NCI-H510A (cell line): Measurements from ENCODE around the gene ZNF579.

Experiments
- DNase-seq: peaks from one replicate; lab custom pipeline; 2025; lab: John Stamatoyannopoulos, UW

ZNF579 gene

DNA sequence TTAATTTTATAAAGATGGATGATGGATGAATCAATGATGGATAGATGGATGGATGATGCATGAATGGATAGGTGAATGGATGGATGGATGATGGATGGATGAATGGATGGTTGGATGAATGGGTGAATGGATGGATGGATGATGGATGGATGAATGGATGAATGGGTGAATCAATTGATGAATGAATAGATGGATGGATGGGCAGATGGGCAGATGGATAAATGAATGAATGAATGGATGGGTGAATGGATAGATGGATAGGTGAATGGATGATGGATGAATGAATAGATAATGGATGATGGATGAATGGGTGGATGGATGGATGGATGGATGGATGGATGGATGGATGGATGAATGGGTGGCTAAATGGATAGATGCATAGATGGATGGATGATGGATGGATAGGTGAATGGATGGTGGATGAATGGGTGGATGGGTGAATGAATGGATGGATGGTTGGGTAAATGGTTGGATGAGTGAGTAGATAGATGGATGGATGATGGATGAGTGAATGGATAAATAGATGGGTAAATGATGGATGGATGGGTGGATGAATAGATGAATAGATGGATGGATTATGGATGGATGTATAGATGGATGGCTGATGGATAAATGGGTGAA, 12.8 kb downstream of the ZNF579 start:
- no peak for DNase-seq

GRCh38 chr19:55566823-55567222, 13.8 kb downstream of the ZNF579 start:
- DNase-seq = no peak

GRCh38 chr19:55563261-55563690, 17.4 kb downstream of the ZNF579 start:
- DNase-seq = no peak

- DNase-seq = no peak
These were observed 21.0 kb downstream of the ZNF579 start for GRCh38 chr19:55559684-55560083.

DNA sequence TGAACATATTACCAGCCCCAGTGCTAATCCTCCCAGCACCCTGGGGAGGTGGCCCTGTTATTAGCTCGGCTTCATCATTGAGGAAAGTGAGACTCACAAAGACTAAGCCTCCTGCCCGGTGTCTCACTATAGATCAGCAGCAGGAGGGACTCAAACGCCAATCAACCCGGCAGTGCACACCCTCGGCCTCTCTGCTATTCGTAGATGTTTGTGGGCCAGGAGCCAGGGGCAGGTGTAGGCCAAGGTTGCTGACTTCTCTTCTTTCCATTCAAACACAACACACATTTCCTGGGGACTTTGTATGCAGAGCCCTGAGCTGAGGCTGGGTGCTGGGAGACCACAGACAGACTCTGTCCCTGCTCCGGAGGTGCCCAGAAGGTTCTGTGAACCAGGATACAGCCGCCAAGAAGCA, 25.9 kb downstream of the ZNF579 start:
- DNase-seq = no peak

- DNase-seq = no peak
These were observed 26.3 kb downstream of the ZNF579 start for GRCh38 chr19:55554302-55554701.

- no peak for DNase-seq
These were observed 27.1 kb downstream of the ZNF579 start for GRCh38 chr19:55553217-55554182.

DNA sequence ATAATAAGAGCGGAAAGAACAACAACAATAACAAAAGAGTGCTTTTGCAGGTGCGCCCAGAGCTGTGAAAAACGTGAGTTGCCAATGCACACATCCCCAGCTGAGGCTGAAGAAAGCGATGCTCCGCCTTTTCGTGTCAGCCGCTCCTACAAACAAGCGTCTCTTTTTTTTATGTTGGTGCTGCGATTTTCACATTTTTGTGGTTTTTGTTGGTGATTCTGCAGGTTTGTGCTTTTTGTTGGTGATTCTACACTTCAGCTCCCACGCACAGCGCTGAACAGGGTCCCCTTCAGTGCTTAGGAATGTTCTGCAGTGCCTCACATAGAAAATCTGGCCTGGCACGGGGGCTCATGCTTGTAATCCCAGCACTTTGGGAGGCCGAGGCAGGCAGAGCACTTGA, 28.0 kb downstream of the ZNF579 start:
- no peak for DNase-seq

- DNase-seq = no peak
These were observed 28.4 kb downstream of the ZNF579 start for GRCh38 chr19:55552206-55552605.

DNA sequence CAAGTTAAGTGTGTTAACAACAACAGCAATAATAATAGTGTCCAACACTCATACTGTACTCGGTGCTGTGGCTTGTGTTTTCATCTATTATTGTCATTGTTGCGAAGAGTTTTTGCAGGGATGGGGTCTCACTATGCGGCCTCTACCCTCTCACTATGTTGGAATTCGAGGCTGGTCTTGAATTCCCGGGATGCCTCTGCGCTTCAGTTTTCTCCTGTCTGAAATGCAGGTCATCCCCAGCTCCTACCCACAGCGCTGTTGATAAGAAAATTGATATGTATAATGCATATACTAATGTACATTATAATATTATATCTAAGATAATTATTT, 30.4 kb downstream of the ZNF579 start:
- no peak for DNase-seq

DNA sequence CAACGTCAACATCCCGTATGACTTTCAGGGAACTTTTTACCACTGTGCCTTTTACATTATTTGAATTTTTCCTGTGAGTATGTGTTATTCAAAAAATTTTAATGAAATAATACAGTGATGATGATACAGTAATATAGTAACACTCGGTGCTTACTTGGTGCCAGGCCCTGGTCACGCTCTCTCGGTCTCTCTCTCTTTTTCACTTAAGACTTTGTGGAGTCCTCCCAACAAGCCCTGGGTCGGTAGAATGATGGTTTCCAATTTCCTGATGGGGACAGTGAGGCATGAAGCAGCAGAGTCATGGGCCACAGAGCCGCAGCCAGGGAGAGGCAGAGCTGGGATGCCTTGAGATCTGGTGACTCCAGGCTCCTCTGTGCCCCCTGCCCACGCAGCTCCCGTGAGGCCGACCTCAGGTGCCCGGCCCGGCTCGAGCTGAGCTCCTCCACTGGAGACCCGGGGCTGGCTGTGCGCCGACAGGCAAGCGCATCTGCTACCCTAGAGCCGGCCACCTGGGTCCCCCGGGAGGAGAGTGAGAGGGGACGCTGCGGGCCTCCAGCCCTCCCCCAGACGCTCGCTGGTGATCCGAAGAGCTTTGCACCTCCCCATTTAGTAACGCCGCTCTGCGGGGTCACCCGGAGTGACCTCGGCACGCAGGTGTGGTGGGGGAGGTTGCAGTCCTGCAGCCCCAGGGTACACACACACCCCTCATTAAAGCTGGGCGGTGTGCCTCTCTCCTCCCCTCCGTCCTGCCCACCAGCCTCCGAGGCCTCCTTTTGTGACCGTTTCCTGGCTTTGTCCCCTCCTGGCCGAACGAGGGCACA, 30.9 kb downstream of the ZNF579 start:
- no peak for DNase-seq

DNA sequence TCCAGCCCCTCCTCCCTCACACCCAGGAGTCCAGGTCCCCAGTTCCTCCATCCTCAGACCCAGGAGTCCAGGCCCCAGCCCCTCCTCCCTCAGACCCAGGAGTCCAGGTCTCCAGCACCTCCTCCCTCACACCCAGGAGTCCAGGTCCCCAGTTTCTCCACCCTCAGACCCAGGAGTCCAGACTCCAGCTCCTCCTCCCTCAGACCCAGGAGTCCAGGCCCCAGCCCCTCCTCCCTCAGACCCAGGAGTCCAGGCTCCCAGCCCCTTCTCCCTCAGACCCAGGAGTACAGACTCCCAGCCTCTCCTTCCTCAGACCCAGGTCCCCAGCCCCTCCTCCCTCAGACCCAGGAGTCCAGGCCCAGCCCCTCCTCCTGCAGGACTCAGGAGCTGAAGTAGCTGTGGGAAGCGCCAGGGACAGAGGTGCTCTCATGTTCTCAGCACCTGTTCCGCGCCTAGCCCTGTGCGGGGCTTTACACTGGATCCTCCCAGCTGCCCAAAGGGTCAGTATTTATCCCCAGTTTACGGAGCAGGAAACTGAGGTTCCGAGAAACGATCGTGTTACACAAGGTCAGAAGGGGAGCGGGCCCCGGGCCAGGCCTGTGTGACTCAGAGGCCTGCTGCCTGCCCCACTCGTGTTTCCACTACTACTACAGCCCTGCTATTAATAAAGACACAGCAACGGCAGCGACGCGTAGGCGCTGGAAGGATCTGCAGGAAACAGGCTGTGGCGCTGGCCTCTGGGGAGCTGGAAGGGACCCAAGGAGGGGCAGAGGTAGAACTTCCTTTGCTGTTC, 33.6 kb downstream of the ZNF579 start:
- no peak for DNase-seq

- DNase-seq = no peak
These were observed 34.6 kb downstream of the ZNF579 start for GRCh38 chr19:55546011-55546410.

DNA sequence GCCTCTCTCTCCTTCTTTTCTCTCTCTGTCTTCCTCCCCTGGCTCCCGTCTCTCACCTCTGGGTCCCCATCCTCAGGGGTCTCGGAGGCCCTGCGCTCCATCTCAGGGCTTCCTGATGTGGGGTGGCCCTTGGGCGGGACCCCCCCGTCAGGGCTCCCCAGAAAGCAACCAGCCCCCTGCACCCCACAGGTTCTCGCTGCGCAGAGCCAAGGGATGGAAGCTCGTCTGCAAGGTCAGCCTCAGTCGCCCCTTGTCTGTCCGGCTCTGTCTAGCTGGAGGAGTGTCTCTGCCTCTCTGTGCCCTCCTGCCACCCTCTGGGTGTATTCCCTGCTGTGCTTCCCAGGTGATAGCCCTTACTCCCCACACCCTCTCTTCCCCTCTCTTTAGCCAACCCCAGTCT, 35.2 kb downstream of the ZNF579 start, which contains the start of gene SBK3:
TSS of gene SBK3 (minus strand) at position 101 of the 400 bp plus-strand sequence. CDS start at position 101, 0 bp downstream.
- DNase-seq = no peak

GRCh38 chr19:55544776-55545439, 35.7 kb downstream of the ZNF579 start:
- DNase-seq = no peak

DNA sequence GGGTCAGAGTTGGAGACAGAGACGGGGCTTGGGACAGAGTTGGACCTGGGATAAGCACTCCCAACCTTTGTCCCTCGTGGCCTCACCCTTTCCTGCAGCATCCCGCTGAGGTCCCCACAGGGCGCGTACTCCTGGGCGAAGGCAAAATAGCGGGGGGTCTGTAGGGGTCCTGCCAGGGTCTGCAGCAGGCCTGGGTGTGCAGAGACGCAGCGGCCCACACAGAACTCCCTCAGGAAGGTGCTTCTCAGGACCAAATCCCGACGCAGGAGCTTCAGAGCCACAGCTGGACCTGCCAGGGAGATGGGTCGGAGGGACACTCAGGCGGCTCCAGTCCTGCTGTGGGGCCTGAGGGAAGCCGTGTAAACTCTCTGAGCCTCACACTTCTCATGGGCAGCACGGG, 36.6 kb downstream of the ZNF579 start:
- DNase-seq = no peak

GRCh38 chr19:55543567-55543966, 37.1 kb downstream of the ZNF579 start:
- DNase-seq = no peak

DNA sequence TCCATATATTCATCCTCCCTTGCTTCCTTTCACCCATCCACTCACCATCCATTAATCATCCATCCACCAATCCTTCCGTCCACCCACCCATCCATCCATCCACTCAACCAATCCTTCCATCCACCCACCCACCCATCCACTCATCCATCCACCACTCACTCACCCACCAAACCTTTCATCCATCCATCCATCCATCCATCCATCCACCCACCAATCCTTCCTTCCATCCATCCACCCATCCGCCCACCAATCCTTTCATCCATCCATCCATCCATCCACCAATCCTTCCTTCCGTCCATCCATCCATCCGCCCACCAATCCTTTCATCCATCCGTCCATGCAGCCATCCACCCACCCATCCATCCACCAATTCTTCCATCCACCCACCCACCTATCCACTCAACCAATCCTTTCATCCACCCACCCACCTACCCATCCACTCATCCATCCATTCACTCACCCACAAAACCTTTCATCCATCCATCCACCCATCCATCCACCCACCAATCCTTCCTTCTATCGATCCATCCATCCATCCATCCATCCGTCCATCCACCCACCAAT, 38.3 kb downstream of the ZNF579 start:
- no peak for DNase-seq

- DNase-seq = no peak
These were observed 39.6 kb downstream of the ZNF579 start for GRCh38 chr19:55541091-55541490.

GRCh38 chr19:55540619-55541018, 40.0 kb downstream of the ZNF579 start:
- DNase-seq = no peak
